K562 (cell line): Measurements from ENCODE around the gene EXOC3L1.

ENCODE experiments used
- ATF3 ChIP-seq, 2 experiments: fragments of 450-650 bp in 1 of 2; sonication (generic) in 1 of 2; formaldehyde crosslinking in 1 of 2; IDR thresholded peaks in 1 of 2; conservative IDR thresholded peaks in 1 of 2; 2 replicates each; pipeline versions ENCODE4 v1.6.1 to v1.8.1; 2016 to 2023; ENCODE audit warnings: mild to moderate bottlenecking in 2 of 2, moderate library complexity in 2 of 2, inconsistent platforms in 1 of 2, missing genetic modification reagents in 1 of 2
- GATA2 ChIP-seq: sonication (generic); formaldehyde crosslinking; IDR thresholded peaks from 2 replicates; pipeline ENCODE4 v1.4.0; 2020; ENCODE audit warnings: mild to moderate bottlenecking, missing genetic modification reagents
- KLF10 ChIP-seq: fragments of 250-450 bp; sonication (Bioruptor Pico); IDR thresholded peaks from 2 replicates; pipeline ENCODE4 v1.6.1; 2021; ENCODE audit warnings: matching md5 sums
- MEF2A ChIP-seq: IDR thresholded peaks from 2 replicates; pipeline ENCODE4 v1.6.1; 2011; ENCODE audit warnings: low read depth, mild to moderate bottlenecking, low read length, moderate library complexity; ENCODE audit not compliant: control insufficient read depth
- RBM15 ChIP-seq: fragments of 200-400 bp; formaldehyde crosslinking; IDR thresholded peaks from 2 replicates; pipeline ENCODE4 v1.6.1; 2018; ENCODE audit warnings: mild to moderate bottlenecking, low read length, moderate library complexity; ENCODE audit not compliant: insufficient read depth
- SAFB ChIP-seq: fragments of 200-400 bp; formaldehyde crosslinking; IDR thresholded peaks from 2 replicates; pipeline ENCODE4 v1.6.1; 2017; ENCODE audit warnings: low read depth, low read length, borderline replicate concordance
- TF ChIP-seq, protein P1 (sequence below): fragments of 450-650 bp; IDR thresholded peaks from 2 replicates; pipeline ENCODE4 v1.6.1; 2014; ENCODE audit warnings: low read depth, mild to moderate bottlenecking, moderate library complexity, borderline replicate concordance

- no peak for TF ChIP-seq MEF2A
- TF ChIP-seq GATA2 (CRISPR knock-in tag), result no peak
- no peak for TF ChIP-seq SAFB
- TF ChIP-seq KLF10 (CRISPR knock-in tag), result no peak
- TF ChIP-seq, protein P1, sequence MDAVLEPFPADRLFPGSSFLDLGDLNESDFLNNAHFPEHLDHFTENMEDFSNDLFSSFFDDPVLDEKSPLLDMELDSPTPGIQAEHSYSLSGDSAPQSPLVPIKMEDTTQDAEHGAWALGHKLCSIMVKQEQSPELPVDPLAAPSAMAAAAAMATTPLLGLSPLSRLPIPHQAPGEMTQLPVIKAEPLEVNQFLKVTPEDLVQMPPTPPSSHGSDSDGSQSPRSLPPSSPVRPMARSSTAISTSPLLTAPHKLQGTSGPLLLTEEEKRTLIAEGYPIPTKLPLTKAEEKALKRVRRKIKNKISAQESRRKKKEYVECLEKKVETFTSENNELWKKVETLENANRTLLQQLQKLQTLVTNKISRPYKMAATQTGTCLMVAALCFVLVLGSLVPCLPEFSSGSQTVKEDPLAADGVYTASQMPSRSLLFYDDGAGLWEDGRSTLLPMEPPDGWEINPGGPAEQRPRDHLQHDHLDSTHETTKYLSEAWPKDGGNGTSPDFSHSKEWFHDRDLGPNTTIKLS, result no peak
- no peak for TF ChIP-seq ATF3 (IDR thresholded peaks at IDR 0.05)
- no peak for TF ChIP-seq ATF3 (CRISPR knock-in tag; conservative IDR thresholded peaks at IDR 0.05)
- no peak for TF ChIP-seq RBM15
These were observed 16.9 kb upstream of the EXOC3L1 start for GRCh38 chr16:67206838-67207248.
